ENCODE measurements around the gene DMXL2.
"Not testable (repeated sequence)": the region's sequence is repeated elsewhere in the genome, so short reads cannot be mapped to it uniquely, and the experiment has no call there.

Gene DMXL2

GRCh38 chr15:51460796-51461195 lies 161.8 kb downstream of the DMXL2 start:
- CTCF ChIA-PET: no interaction called here

GRCh38 chr15:51450001-51450400 lies 172.6 kb downstream of the DMXL2 start:
- H3K36me3 Mint-ChIP-seq: peaks cover 1% of the 10 kb centered on the region
- no peaks in the 10 kb centered on the region for H3K9me3 Mint-ChIP-seq
- H3K27ac Mint-ChIP-seq: no peak overlapping the region
- no peak overlapping the region for H3K4me3 Mint-ChIP-seq
- H3K4me1 Mint-ChIP-seq: no peaks in the 10 kb centered on the region
- CTCF ChIA-PET: interaction anchor here (1.0 kb wide), 1 partner anchor 327 kb away, joined by 3 read pairs; no protein-coding TSS in a partner anchor
- no peak for DNase-seq
- H3K27me3 Mint-ChIP-seq: no peaks in the 10 kb centered on the region

More at GRCh38 chr15:51460796-51461195, 161.8 kb downstream of the DMXL2 start:
- no peaks in the 10 kb centered on the region for H3K4me1 Mint-ChIP-seq
- no peak overlapping the region for H3K4me3 Mint-ChIP-seq
- no peak overlapping the region for H3K27ac Mint-ChIP-seq
- DNase-seq: no peak
- no peaks in the 10 kb centered on the region for H3K27me3 Mint-ChIP-seq
- no peaks in the 10 kb centered on the region for H3K36me3 Mint-ChIP-seq
- H3K9me3 Mint-ChIP-seq: no peaks in the 10 kb centered on the region

- Mint-ChIP-seq H3K4me1 (no peaks in the 10 kb centered on the region), H3K36me3 (peaks cover 1% of the 10 kb centered on the region), H3K4me3 (no peak overlapping the region), H3K27ac (no peak overlapping the region), H3K27me3 (no peaks in the 10 kb centered on the region), H3K9me3 (no peaks in the 10 kb centered on the region)
- no peak for DNase-seq
- CTCF ChIA-PET: interaction anchor here (1.0 kb wide), 1 partner anchor 328 kb away, joined by 3 read pairs; no protein-coding TSS in a partner anchor
Observed at GRCh38 chr15:51448622-51449399, 173.8 kb downstream of the DMXL2 start.

- H3K4me1 Mint-ChIP-seq: no peaks in the 10 kb centered on the region
- no peak for DNase-seq
- H3K4me3 Mint-ChIP-seq: no peak overlapping the region
- no peak overlapping the region for H3K27ac Mint-ChIP-seq
- peaks cover 1% of the 10 kb centered on the region for H3K36me3 Mint-ChIP-seq
- H3K27me3 Mint-ChIP-seq: no peaks in the 10 kb centered on the region
- no peaks in the 10 kb centered on the region for H3K9me3 Mint-ChIP-seq
- CTCF ChIA-PET: no interaction called here
Observed at GRCh38 chr15:51447855-51448621, 174.5 kb downstream of the DMXL2 start.

- CTCF ChIA-PET, H3K36me3 Mint-ChIP-seq, H3K9me3 Mint-ChIP-seq, H3K4me1 Mint-ChIP-seq, H3K27ac Mint-ChIP-seq, H3K27me3 Mint-ChIP-seq, DNase-seq, H3K4me3 Mint-ChIP-seq: not testable (repeated sequence)
Observed at GRCh38 chr15:51446029-51446744, 176.4 kb downstream of the DMXL2 start.

GRCh38 chr15:51444807-51445206 lies 177.8 kb downstream of the DMXL2 start:
- no peak for DNase-seq
- H3K27me3 Mint-ChIP-seq: peaks cover 5% of the 10 kb centered on the region
- no peak overlapping the region for H3K27ac Mint-ChIP-seq
- H3K36me3 Mint-ChIP-seq: no peaks in the 10 kb centered on the region
- no peaks in the 10 kb centered on the region for H3K4me1 Mint-ChIP-seq
- H3K4me3 Mint-ChIP-seq: no peak overlapping the region
- no peaks in the 10 kb centered on the region for H3K9me3 Mint-ChIP-seq
- CTCF ChIA-PET: no interaction called here

- Mint-ChIP-seq H3K4me3 (no peak overlapping the region), H3K36me3 (no peaks in the 10 kb centered on the region), H3K27me3 (peaks cover 5% of the 10 kb centered on the region), H3K4me1 (no peaks in the 10 kb centered on the region), H3K9me3 (no peaks in the 10 kb centered on the region), H3K27ac (no peak overlapping the region)
- CTCF ChIA-PET: no interaction called here
- DNase-seq: no peak
Observed at GRCh38 chr15:51444112-51444511, 178.5 kb downstream of the DMXL2 start.

GRCh38 chr15:51443282-51443914 lies 179.2 kb downstream of the DMXL2 start:
- H3K36me3 Mint-ChIP-seq: no peaks in the 10 kb centered on the region
- CTCF ChIA-PET: no interaction called here
- no peaks in the 10 kb centered on the region for H3K9me3 Mint-ChIP-seq
- H3K4me3 Mint-ChIP-seq: no peak overlapping the region
- no peaks in the 10 kb centered on the region for H3K4me1 Mint-ChIP-seq
- H3K27me3 Mint-ChIP-seq: peaks cover 5% of the 10 kb centered on the region
- no peak overlapping the region for H3K27ac Mint-ChIP-seq
- no peak for DNase-seq

GRCh38 chr15:51438526-51438925 lies 184.0 kb downstream of the DMXL2 start:
- H3K4me3 Mint-ChIP-seq: no peak overlapping the region
- H3K36me3 Mint-ChIP-seq: no peaks in the 10 kb centered on the region
- DNase-seq: no peak
- H3K27ac Mint-ChIP-seq: no peak overlapping the region
- H3K4me1 Mint-ChIP-seq: no peaks in the 10 kb centered on the region
- peaks cover 5% of the 10 kb centered on the region for H3K27me3 Mint-ChIP-seq
- no peaks in the 10 kb centered on the region for H3K9me3 Mint-ChIP-seq
- CTCF ChIA-PET: no interaction called here

- no peak for DNase-seq
- no peaks in the 10 kb centered on the region for H3K27me3 Mint-ChIP-seq
- H3K9me3 Mint-ChIP-seq: no peaks in the 10 kb centered on the region
- H3K4me1 Mint-ChIP-seq: no peaks in the 10 kb centered on the region
- H3K27ac Mint-ChIP-seq: no peak overlapping the region
- H3K4me3 Mint-ChIP-seq: no peak overlapping the region
- no peaks in the 10 kb centered on the region for H3K36me3 Mint-ChIP-seq
- CTCF ChIA-PET: interaction anchor here (0.9 kb wide), 1 partner anchor 45 kb away, joined by 3 read pairs; no protein-coding TSS in a partner anchor
Observed at GRCh38 chr15:51425517-51426040, 197.0 kb downstream of the DMXL2 start.

GRCh38 chr15:51424780-51425179 lies 197.8 kb downstream of the DMXL2 start:
- Mint-ChIP-seq H3K4me1 (no peaks in the 10 kb centered on the region), H3K27ac (no peak overlapping the region), H3K27me3 (no peaks in the 10 kb centered on the region), H3K4me3 (no peak overlapping the region), H3K9me3 (no peaks in the 10 kb centered on the region), H3K36me3 (no peaks in the 10 kb centered on the region)
- CTCF ChIA-PET: no interaction called here
- no peak for DNase-seq

GRCh38 chr15:51423040-51423439 lies 199.5 kb downstream of the DMXL2 start:
- H3K9me3 Mint-ChIP-seq, H3K27me3 Mint-ChIP-seq, CTCF ChIA-PET, H3K27ac Mint-ChIP-seq, H3K4me1 Mint-ChIP-seq, H3K36me3 Mint-ChIP-seq, H3K4me3 Mint-ChIP-seq, DNase-seq: not testable (repeated sequence)

- peaks cover 9% of the 10 kb centered on the region for H3K27me3 Mint-ChIP-seq
- no peaks in the 10 kb centered on the region for H3K4me1 Mint-ChIP-seq
- H3K4me3 Mint-ChIP-seq: no peak overlapping the region
- no peak overlapping the region for H3K27ac Mint-ChIP-seq
- CTCF ChIA-PET: no interaction called here
- DNase-seq: no peak
- H3K9me3 Mint-ChIP-seq: no peaks in the 10 kb centered on the region
- H3K36me3 Mint-ChIP-seq: no peaks in the 10 kb centered on the region
Observed at GRCh38 chr15:51416129-51416528, 206.4 kb downstream of the DMXL2 start.

- no peak overlapping the region for H3K27ac Mint-ChIP-seq
Observed at GRCh38 chr15:51414256-51414860, 208.2 kb downstream of the DMXL2 start.

More at GRCh38 chr15:51414256-51414860, 208.2 kb downstream of the DMXL2 start:
- H3K27me3 Mint-ChIP-seq: peaks cover 16% of the 10 kb centered on the region
- no peak overlapping the region for H3K4me3 Mint-ChIP-seq
- H3K36me3 Mint-ChIP-seq: no peaks in the 10 kb centered on the region
- DNase-seq: no peak
- CTCF ChIA-PET: no interaction called here
- no peaks in the 10 kb centered on the region for H3K9me3 Mint-ChIP-seq
- no peaks in the 10 kb centered on the region for H3K4me1 Mint-ChIP-seq
